ENCODE measurements around the gene PPP2R2D. TPM values are rescaled to one million over a fixed set of nuclear protein-coding genes. Genes with fewer than 3 reads are reported as not detected.

The PPP2R2D gene
- total RNA-seq, 6 experiments from 2014 or later, result 22.9 to 28.1 (median 24.5) TPM

DNA sequence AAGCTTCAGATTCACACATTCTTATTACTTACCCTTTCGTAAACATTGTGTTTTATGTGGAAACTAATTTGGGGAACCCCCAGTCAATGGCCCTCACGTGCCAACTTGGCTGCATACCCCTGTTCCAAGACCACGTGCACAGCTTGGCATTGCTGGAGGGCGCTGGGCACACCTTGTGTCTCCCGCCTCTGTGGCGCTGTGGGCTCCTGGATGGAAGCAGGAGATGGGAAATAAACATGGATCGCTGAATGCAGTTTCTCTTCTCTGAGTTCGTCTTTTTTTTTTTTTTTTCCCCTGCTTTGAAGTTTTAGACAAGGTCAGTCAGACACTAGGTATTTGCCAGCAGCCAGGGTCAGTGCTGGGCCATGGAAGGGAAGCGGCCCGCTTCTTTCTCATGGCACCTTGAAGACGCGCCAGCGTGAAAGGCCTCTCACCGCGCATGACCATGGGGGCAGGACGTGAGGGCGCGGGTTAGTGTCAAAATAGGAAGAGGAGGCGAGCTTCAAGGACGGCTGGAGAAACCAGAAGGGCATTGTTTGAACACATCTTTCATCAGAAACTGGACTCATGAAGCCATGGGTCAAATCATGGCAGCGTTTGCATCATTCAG, 53.7 kb downstream of the PPP2R2D start:
- H3K36me3 Mint-ChIP-seq (ENCODE audit: low read depth), result peaks cover 45% of the 10 kb centered on the region

DNA sequence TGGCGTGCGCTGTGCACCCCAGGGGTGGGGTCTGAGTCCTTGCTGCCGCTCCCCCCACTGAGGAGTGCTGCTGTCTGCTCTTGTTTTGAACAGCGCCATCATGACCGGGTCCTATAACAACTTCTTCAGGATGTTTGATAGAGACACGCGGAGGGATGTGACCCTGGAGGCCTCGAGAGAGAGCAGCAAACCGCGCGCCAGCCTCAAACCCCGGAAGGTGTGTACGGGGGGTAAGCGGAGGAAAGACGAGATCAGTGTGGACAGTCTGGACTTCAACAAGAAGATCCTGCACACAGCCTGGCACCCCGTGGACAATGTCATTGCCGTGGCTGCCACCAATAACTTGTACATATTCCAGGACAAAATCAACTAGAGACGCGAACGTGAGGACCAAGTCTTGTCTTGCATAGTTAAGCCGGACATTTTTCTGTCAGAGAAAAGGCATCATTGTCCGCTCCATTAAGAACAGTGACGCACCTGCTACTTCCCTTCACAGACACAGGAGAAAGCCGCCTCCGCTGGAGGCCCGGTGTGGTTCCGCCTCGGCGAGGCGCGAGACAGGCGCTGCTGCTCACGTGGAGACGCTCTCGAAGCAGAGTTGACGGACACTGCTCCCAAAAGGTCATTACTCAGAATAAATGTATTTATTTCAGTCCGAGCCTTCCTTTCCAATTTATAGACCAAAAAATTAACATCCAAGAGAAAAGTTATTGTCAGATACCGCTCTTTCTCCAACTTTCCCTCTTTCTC, 55.0 kb downstream of the PPP2R2D start:
- Mint-ChIP-seq H3K9me3 (no peaks in the 10 kb centered on the region), H3K4me1 (ENCODE audit: low read depth) (no peaks in the 10 kb centered on the region), H3K36me3 (ENCODE audit: low read depth) (peaks cover 35% of the 10 kb centered on the region), H3K27me3 (ENCODE audit: insufficient read depth) (no peaks in the 10 kb centered on the region; the same call in 1 of the 2 replicates), H3K4me3 (no peak overlapping the region), H3K27ac (no peak overlapping the region)
- TF ChIP-seq, protein P1, sequence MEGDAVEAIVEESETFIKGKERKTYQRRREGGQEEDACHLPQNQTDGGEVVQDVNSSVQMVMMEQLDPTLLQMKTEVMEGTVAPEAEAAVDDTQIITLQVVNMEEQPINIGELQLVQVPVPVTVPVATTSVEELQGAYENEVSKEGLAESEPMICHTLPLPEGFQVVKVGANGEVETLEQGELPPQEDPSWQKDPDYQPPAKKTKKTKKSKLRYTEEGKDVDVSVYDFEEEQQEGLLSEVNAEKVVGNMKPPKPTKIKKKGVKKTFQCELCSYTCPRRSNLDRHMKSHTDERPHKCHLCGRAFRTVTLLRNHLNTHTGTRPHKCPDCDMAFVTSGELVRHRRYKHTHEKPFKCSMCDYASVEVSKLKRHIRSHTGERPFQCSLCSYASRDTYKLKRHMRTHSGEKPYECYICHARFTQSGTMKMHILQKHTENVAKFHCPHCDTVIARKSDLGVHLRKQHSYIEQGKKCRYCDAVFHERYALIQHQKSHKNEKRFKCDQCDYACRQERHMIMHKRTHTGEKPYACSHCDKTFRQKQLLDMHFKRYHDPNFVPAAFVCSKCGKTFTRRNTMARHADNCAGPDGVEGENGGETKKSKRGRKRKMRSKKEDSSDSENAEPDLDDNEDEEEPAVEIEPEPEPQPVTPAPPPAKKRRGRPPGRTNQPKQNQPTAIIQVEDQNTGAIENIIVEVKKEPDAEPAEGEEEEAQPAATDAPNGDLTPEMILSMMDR (IDR thresholded peaks at IDR 0.05), result no peak
- no peak for DNase-seq

More for the DNA sequence above, 53.7 kb downstream of the PPP2R2D start:
- TF ChIP-seq, protein P1 (IDR thresholded peaks at IDR 0.05), result no peak
- Mint-ChIP-seq H3K27me3 (ENCODE audit: insufficient read depth) (no peaks in the 10 kb centered on the region; the same call in 1 of the 2 replicates), H3K4me1 (ENCODE audit: low read depth) (no peaks in the 10 kb centered on the region), H3K4me3 (no peak overlapping the region), H3K9me3 (no peaks in the 10 kb centered on the region), H3K27ac (no peak overlapping the region)
- no peak for DNase-seq

DNA sequence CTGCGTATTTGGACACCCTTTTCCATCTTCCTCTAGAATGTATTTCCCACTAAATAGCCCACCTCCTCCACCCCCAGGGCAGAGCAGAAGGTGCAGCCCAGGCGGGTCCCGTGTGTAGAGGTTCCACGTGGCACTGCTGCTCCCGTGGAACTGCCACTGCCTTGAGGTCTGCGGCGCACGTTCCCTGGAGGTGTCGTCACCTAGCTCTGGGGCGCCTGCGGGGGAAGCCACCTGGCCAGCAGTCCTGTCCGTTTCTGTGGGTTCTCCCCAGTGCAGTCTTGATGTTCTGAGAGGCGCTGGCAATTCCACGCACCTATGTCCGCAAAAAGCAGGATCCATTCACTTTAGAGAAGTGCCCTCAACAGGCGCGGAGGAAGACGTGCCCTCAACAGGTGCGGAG, 59.0 kb downstream of the PPP2R2D start:
- H3K27ac Mint-ChIP-seq, result no peak overlapping the region
- no peaks in the 10 kb centered on the region for H3K9me3 Mint-ChIP-seq
- H3K4me3 Mint-ChIP-seq, result no peak overlapping the region
- H3K4me1 Mint-ChIP-seq (ENCODE audit: low read depth), result no peaks in the 10 kb centered on the region; the same call in 1 of the 2 replicates
- DNase-seq, result no peak
- H3K27me3 Mint-ChIP-seq (ENCODE audit: insufficient read depth), result peaks cover 6% of the 10 kb centered on the region; the same call in 1 of the 2 replicates
- H3K36me3 Mint-ChIP-seq (ENCODE audit: low read depth), result peaks cover 26% of the 10 kb centered on the region
- TF ChIP-seq, protein P1 (IDR thresholded peaks at IDR 0.05), result no peak

DNA sequence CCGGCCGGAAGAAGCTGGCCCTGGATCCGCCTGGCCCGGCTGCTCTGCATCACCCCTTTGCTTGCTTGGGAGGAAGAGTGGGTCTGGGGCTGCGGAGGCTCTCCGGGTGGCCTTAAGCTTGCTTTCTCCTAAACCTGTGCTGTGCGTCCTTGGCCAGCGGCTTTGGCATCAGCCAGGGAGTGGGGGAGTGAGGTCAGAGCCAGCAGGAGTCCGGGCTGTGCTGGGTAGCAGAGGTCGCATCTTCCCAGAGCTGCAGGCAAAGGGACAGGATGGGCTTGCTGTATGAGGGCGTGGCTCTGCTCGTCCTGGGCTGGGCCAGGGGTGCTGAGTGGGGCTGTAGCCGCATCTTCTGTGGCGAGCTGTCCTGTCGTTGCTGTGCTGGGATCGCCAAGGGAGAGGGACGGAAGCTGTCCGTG, 59.8 kb downstream of the PPP2R2D start:
- Mint-ChIP-seq H3K4me3 (no peak overlapping the region), H3K27ac (no peak overlapping the region), H3K36me3 (ENCODE audit: low read depth) (peaks cover 27% of the 10 kb centered on the region), H3K9me3 (no peaks in the 10 kb centered on the region), H3K4me1 (ENCODE audit: low read depth) (no peaks in the 10 kb centered on the region; the same call in 1 of the 2 replicates), H3K27me3 (ENCODE audit: insufficient read depth) (peaks cover 6% of the 10 kb centered on the region; the same call in 1 of the 2 replicates)
- no peak for DNase-seq
- TF ChIP-seq, protein P1 (IDR thresholded peaks at IDR 0.05), result no peak

DNA sequence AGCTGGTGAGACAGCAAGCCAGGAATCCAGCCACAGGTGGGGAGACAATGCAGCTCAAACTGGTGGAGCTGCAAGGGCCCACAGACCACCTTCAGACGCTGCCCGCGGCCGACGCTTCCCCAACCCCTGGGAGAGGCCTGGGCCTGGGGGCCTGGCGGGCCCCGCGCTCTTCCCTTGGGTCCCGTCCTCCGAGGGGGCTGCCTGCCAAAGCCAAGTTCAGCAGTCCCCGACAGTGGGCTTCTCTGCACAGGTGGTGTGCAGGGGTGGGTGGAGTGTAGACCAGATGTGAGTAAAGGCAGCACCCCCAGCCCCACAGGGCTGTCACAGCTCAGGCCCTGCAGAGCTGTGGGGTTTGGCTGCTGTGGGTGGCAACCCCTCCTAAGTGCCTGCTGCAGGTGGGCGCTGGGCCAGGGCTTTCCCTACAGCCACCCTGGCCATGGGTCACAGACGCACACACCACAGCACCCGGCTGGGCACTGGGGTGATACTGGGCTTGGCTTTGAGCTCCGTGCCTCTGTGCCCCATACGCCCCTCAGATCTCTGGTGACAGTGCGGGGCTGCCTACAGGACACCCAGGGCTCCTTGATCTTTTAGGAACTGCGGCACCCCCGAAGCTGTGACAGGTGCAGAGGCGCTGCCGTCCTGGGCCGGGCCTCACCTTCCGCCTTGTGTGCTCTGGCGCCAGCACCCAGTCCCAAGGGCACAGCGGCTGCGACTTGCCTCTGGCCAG, 60.4 kb downstream of the PPP2R2D start:
- H3K4me1 Mint-ChIP-seq (ENCODE audit: low read depth), result no peaks in the 10 kb centered on the region; the same call in 1 of the 2 replicates
- no peak overlapping the region for H3K27ac Mint-ChIP-seq
- no peaks in the 10 kb centered on the region for H3K9me3 Mint-ChIP-seq
- DNase-seq, result no peak
- no peak overlapping the region for H3K4me3 Mint-ChIP-seq
- TF ChIP-seq, protein P1 (IDR thresholded peaks at IDR 0.05), result no peak
- peaks cover 30% of the 10 kb centered on the region for H3K36me3 Mint-ChIP-seq (ENCODE audit: low read depth)
- peaks cover 6% of the 10 kb centered on the region; the same call in 1 of the 2 replicates for H3K27me3 Mint-ChIP-seq (ENCODE audit: insufficient read depth)
